Anterior cingulate cortex (tissue), 58 donors: ENCODE results near the gene LBX2.

Experiments
- DNase-seq, 58 donors: peaks; one replicate each; lab custom pipeline; 2025; lab: John Stamatoyannopoulos, UW

The LBX2 gene

DNA sequence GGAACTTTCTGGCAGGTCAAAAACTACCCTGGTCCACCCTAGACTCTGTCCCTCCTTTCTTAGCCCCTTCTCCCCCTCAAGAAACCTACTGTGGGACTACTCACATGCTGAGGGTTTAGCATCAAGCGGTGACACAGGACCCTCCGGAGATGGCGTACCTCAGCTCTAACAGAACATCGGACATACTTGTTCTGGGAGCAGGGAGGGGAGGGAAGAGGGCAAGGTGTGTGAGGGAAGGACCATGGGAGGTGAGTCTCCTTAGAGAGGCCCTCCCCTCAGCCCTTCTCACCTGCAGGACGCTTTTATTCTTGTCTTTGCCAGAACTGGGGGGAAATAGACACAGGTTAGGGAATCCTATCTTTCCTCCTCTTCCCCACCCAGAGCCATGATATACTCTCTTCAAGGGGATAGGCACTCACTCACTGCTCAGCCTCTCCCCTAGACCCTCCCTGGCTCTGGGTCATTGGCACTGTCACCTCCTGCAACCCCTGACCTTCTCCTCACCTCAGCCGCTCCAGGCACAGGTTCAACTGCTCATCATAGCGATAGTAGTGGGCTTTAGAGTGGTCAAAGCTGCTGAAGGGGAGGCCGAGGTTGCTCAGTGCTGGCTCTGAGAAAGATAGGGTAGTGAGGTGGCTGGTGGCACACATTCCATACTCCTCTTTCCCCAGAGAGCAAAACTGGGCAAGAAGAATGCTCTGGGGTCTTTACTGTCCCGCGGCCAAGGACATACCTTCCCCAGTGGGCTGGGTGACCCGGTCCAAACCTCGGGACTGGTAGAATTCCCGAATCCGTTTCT lies 6.2 kb upstream of the LBX2 start:
- DNase-seq, result no peak

DNA sequence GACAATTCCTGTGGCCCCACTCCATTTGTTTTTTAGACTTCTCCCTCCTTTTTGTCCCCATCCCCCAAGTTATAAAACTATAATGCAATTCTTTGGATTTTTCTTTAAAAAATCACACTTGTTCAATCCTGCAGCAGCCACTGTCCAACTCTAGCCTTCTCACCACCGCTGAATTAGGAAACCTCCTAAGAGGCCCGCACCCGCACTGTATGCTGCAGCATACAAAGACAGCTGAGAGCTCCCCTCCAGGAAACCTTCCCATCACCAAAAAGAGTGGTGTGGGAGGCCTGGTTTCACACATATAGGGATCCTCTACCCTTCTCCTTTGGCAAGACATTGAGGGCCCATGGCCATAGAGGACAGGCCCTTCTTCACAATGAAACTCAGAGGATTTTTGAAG lies 5.2 kb upstream of the LBX2 start:
- DNase-seq, result no peak

GRCh38 chr2:74503506-74504475 lies 4.4 kb upstream of the LBX2 start:
- no peak for DNase-seq

DNA sequence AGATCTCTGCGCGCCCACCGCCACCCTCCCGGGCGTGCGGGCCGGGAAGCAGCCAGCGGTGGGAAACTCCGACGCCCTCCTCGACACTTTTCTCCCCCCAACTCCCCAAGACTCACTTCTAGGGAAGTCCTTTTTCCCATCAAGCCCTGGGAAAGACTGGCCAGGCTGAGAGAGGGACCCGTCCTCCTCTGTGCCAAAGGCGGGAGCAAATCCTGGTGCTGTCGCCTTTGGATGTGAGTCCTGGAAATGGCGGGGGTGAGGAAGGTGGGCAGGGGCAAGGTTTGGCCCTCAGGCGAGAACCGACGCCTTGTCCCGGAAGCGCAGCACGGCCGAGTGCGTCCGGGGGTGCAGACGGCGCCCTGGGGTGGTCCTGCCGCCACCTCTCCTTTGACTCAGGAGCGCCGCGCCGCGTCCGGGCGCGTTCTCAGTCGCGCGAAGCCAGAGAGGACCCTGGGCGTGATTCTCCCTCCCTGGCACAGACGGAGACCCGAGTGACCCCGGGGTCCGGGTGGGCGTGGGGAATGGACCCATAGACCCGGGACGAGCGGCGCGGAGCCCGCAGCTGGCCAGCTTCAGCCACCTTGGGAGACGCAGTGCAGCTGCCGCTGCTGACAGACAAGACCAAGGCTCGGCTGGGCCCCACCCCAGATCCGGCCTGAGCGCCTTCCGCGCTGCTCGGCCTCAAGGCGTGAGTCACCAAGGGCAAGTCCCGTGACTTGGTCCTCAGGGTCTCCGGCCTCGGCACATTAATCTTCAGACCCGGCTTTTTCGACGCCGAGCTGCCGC lies 3.5 kb upstream of the LBX2 start:
- peak in 1 of 58 donors; percentile 11 for DNase-seq

DNA sequence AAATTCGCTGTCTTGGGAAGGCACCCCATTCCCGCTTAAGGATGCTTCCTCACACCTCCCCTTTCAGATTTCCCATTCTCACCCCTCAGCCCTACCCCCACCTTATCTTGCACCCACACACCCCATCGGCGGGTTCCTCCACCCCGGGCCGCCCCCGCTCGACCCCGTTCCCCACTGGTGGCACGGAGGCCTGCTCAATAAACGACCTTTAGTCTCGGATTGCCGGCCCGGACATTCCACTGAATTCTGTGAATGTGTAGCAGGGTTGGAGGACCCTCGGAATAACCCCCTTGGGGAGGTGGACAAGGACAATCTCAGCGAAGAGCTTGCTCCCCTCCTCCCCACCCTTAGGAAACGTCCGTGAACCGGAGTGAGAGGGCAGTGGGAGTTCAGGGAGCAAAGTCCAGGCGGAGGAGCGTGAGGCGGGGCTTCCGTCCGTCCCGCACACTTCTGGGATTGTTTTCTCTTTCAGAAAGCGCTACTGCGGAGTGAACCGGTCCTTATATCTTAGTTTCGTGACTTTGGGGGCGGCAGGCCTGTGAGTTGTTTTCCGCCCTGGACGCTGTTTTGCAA lies 2.8 kb upstream of the LBX2 start:
- DNase-seq, result no peak

DNA sequence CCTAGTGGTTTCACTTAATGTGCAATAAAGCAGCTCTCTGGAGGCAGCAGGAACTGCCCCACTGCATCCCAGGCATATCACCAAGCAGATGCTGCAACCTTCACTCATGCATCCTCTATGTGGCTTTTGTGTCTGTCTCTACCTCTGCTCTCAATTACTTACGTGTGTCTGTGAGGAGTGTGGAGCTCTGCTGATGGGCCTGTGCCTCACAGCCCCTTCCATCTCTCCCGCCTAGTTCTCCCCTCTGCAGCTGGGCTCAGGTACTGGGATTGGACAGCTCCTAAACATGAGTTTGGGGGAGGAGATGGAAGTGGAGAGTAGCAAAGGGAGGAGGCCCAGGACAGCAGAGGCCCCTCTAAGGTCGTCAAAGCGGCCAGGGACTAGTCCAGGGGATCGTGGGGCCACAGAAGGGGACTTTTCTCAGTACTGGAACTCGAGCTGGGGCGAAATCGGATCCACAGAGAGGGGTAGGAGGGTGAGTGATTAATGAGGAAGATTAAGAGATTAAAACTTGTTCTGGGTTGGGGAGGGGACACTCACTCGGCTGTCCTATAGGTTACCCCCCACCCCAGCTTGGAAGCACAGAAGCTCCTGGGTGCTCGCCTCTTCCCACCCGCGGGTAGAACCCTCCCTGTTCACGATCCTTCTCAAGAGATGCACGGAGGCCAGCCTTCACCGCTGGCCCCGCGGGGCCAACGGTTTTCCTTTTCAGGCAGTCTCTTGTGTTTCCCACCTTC lies 2.1 kb upstream of the LBX2 start:
- no peak for DNase-seq

- DNase-seq, result no peak
Measured at GRCh38 chr2:74500578-74500946, 1.2 kb upstream of the LBX2 start.

DNA sequence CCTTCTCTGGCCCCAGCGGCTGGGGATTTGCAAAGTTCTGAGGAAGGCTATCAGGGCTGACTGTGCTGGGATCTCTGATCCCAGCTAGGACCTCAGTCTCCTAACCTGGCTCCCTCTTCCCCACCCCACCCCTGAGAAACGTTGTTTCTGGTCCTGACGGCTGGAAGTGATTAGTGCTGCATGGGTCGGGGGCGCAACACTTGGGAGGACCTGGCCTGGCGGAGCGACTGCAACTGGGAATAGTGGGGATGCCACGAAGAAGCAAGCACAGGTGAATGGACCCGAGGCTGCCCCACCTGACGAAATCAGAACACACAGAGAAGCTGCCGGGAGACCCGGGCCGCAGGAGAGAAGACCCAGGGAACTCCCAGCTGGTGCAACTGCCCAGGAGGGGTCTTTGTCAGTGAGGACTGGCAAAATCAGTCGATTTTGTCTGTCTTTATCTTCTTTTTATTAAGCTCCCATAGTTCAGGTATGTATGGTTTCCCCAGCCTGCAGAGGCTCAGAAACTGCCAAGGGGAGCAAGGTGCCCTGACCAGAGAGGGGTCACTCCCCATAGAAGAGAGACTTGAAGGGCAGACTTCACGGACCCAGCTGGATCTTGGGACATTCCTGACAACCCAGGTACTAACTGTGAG lies 656 bp upstream of the LBX2 start:
- no peak for DNase-seq

DNA sequence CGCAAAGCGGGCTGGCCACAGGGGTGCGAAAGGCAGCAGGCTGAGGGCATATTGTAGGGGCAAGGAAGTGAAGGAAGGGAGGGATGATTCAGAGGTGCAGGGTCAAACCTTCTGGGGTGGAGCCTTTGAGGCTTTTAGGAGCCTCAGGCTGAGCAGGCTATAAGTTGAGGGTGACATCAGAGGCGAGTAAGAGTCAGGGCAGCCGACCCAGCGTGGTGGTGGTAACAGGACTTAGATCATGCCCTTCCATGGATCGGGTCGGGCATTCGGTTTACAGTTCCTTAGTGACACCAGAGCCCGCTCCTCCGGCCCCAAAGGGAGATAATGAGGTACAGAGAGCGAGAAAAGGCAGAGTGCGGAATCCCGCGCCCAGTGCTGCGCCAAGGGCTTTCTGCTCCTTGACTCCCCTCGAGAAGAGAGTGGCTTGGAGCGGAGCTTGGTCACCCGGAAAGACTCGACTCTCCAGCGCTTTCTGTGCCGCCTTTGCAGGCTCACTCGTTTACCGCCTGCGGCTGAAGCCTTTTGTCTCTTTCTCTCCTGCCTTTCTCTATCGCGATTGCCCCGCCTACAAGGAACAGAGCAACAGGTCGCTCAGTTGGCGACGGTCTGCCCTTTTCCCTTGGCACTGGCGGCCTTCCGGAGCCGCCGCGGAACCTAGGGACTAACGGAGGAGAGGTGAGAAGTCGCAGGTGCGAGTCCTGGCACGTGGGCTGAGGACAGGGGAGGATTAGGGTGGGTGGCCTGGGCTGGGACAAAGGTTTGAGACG lies 720 bp downstream of the LBX2 start:
- DNase-seq, result no peak

GRCh38 chr2:74497777-74498499 lies 1.5 kb downstream of the LBX2 start:
- DNase-seq, result no peak

DNA sequence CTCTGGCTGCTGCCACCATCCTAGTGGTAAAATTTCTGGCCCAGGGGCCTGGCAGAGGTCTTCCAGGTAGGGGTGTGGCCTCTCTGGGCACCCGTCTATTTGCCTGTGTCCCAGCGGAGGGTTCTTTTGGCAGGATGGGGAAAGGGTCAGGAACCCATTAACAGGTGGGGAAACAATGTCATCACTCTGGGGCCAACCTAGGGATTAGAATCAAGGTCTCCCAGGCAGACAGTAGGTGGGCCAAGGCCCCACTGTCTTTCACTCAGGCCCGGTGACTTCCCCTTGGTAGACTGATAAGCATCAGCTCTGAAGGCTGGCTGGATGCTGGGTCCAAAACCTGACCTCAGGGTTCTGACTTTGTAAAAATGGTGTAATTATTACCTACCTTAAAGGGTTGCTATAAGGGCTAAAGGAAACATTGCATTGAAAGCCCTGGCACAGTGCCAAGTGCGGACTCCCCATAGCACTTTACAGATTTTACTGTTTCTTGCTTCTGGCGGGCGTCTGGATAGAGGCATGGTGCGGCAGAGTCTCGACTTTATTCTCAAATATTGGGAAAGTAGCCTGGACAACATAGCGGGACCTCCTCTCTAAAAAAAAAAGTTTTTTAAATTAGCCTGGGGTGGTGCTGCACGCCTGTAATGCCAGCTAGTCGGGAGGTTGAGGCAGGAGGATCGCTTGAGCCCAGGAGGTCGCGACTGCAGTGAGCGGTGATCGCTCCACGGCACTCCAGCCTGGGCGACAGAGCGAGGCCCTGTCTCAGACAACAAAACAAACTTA lies 2.2 kb downstream of the LBX2 start:
- no peak for DNase-seq

GRCh38 chr2:74495440-74495839 lies 4.0 kb downstream of the LBX2 start:
- DNase-seq, result no peak

DNA sequence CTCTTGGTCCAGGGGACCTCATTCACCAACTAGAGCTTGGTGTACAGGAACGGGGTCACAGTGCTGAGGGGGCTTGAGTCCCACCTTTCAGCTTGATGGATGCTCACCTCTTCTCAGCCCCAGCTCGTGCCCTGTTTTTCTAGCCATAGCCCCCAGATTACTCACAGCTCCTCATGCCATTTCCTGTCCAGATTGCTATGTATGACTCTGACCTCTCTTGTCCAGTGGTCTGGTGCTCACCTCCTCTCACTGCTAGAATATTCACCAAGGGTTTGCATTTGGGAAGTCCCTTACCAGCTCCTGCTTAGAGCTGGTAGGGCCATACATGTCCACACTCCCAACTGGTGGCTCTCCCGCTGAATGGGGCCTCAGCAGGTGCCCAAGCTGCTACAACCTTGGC lies 5.9 kb downstream of the LBX2 start:
- no peak for DNase-seq

GRCh38 chr2:74491648-74492544 lies 7.5 kb downstream of the LBX2 start:
- no peak for DNase-seq

- no peak for DNase-seq
Measured at GRCh38 chr2:74489906-74490305, 9.5 kb downstream of the LBX2 start.
